Ramos (cell line): ENCODE measurements around the gene TPCN1.

Source experiments
- in situ Hi-C: fragments of 300-500 bp; cut with MboI; formaldehyde crosslinking; loops from one replicate; pipeline ENCODE4 v1.14.3; 2022; ENCODE audit warnings: low sequenced_read_pairs; ENCODE audit not compliant: unreplicated experiment

TPCN1 gene

GRCh38 chr12:113221181-113221996, at the start of gene TPCN1:
TSS of gene TPCN1 (plus strand) at chr12:113221464. CDS start at chr12:113226853, 5,389 bp downstream.
- in situ Hi-C loops = no loop called here

GRCh38 chr12:113171543-113171942, 49.7 kb upstream of the TPCN1 start:
- in situ Hi-C loops = loop anchor here (5.0 kb wide), 1 partner anchor 124 kb away; no protein-coding TSS in a partner anchor

- in situ Hi-C loops = loop anchor here (5.0 kb wide), 1 partner anchor 125 kb away; no protein-coding TSS in a partner anchor
These were observed 49.1 kb upstream of the TPCN1 start for GRCh38 chr12:113172185-113172584.

GRCh38 chr12:113173081-113173698, 48.1 kb upstream of the TPCN1 start:
- in situ Hi-C loops = loop anchor here (5.0 kb wide), 1 partner anchor 126 kb away; no protein-coding TSS in a partner anchor

GRCh38 chr12:113174461-113175384, 46.5 kb upstream of the TPCN1 start:
- in situ Hi-C loops = loop anchor here (5.0 kb wide), 1 partner anchor 127 kb away; no protein-coding TSS in a partner anchor

- in situ Hi-C loops = no loop called here
These were observed 42.2 kb upstream of the TPCN1 start for GRCh38 chr12:113179023-113179422.

GRCh38 chr12:113180333-113180732, 40.9 kb upstream of the TPCN1 start:
- in situ Hi-C loops = loop anchor here (5.0 kb wide), 1 partner anchor 183 kb away; no protein-coding TSS in a partner anchor

- in situ Hi-C loops = loop anchor here (5.0 kb wide), 1 partner anchor 185 kb away; no protein-coding TSS in a partner anchor
These were observed 39.3 kb upstream of the TPCN1 start for GRCh38 chr12:113181975-113182374.

GRCh38 chr12:113183030-113183589, 38.2 kb upstream of the TPCN1 start:
- in situ Hi-C loops = loop anchor here (5.0 kb wide), 1 partner anchor 186 kb away; no protein-coding TSS in a partner anchor

GRCh38 chr12:113184098-113184899, 37.0 kb upstream of the TPCN1 start:
- in situ Hi-C loops = loop anchor here (5.0 kb wide), 1 partner anchor 187 kb away; no protein-coding TSS in a partner anchor

- in situ Hi-C loops = loop anchor here (5.0 kb wide), 1 partner anchor 188 kb away; no protein-coding TSS in a partner anchor
These were observed 36.4 kb upstream of the TPCN1 start for GRCh38 chr12:113184900-113185179.

GRCh38 chr12:113185180-113186032, 35.9 kb upstream of the TPCN1 start, which contains the start of the genes DDX54 and RITA1:
TSS of gene DDX54 (minus strand) at chr12:113185478. CDS start at chr12:113185451, 27 bp downstream.
TSS of gene RITA1 (plus strand) at chr12:113185721. CDS start at chr12:113186747, 1,026 bp downstream.
- in situ Hi-C loops = no loop called here

GRCh38 chr12:113186033-113186365, 35.3 kb upstream of the TPCN1 start:
- in situ Hi-C loops = no loop called here

GRCh38 chr12:113186666-113187325, 34.5 kb upstream of the TPCN1 start:
- in situ Hi-C loops = no loop called here

- in situ Hi-C loops = no loop called here
These were observed 31.9 kb upstream of the TPCN1 start for GRCh38 chr12:113189361-113189760.

- in situ Hi-C loops = loop anchor here (10.0 kb wide), 2 partner anchors 124 to 244 kb away; no protein-coding TSS in a partner anchor
These were observed 30.5 kb upstream of the TPCN1 start for GRCh38 chr12:113190761-113191160.

GRCh38 chr12:113191227-113191626, 30.0 kb upstream of the TPCN1 start:
- in situ Hi-C loops = loop anchor here (10.0 kb wide), 2 partner anchors 124 to 244 kb away; no protein-coding TSS in a partner anchor
